ENCODE measurements around the gene NEIL3.

NEIL3 gene

DNA sequence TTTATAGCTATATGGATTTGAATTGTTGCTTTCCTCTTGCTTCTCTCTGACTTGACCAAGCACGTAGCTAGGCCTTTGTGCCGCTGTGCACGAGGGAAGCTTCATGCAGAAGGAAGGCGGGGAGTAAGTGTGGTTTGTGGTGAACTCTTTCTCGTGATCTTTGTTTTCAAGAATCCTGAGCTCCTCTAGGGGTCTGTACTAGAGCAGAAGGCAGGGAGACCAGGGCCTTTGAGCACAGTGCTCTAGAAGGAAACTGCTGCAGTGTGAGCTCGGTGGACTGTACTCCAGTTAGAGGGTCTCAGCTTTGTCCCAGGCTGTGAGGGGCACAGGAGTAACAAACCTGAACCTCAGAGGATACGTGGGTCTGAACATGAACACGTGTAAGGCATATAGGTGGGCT, 83.6 kb downstream of the NEIL3 start:
- intact Hi-C loops (cut with DNase I) = no loop called here
- DNase-seq = no peak

GRCh38 chr4:177396352-177396751, 86.7 kb downstream of the NEIL3 start:
- intact Hi-C loops (cut with DNase I) = no loop called here
- DNase-seq = no peak

DNA sequence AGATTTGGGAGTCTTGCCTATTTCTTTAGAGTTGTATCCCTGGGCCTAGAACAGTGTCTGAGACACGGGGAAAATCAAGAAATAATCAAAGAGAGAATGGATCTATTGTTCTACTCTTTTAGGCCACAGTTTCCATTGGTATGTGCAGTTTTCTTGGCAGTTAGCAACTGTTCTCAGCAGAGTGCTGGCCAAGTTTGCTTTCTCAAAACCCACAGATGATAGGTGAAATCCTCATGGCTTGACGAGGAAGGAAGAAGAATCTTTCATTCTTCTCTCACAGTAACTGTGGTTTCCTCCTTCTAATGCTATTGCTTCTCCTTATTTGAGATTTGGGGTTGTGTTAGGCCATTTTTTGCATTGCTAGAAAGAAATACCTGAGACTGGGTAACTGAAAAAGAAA, 90.4 kb downstream of the NEIL3 start:
- intact Hi-C loops (cut with DNase I) = no loop called here
- DNase-seq = no peak

- intact Hi-C loops (cut with DNase I) = no loop called here
- no peak for DNase-seq
Measured at GRCh38 chr4:177401658-177402273, 92.1 kb downstream of the NEIL3 start.

GRCh38 chr4:177403746-177404145, 94.1 kb downstream of the NEIL3 start:
- DNase-seq = no peak

DNA sequence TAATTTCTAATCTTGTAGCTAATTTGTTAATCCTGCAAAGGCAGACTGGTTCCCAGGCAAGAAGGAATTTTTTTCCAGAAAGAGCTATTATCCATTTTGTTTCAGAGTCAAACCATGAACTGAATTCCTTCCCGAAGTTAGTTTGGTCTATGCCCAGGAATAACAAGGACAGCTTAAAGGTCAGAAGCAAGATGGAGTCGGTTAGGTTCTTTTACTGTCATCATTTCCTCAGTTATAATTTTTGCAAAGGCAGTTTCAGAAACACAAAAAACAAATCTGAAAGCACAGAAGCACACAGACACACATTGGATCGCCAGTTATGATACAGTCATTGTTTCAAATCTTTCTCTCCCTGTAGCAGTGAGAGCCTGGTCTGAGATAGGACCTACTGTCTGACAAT, 94.7 kb downstream of the NEIL3 start:
- no peak for DNase-seq
- intact Hi-C loops (cut with DNase I) = no loop called here

More at GRCh38 chr4:177403746-177404145, 94.1 kb downstream of the NEIL3 start:
- intact Hi-C loops (cut with DNase I) = no loop called here

DNA sequence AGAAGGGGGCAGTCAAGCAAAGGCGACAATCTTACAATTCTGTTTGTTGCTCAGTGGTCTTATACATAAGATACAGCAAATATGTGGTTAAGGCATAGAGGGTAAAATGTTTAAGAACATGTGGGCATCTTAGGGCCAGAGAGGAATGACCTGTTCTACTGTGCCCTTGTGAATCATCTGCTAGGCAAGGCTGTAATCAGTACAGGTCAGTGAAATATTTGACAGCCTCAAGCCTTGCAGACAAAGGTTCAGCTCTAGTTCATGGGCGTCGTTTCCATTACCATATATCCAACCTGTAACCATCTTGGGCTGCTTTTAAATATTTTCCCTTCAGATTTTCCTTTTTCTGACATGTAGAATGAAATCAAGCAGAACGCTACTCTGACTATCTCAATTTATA, 95.3 kb downstream of the NEIL3 start:
- DNase-seq = no peak
- intact Hi-C loops (cut with DNase I) = no loop called here

DNA sequence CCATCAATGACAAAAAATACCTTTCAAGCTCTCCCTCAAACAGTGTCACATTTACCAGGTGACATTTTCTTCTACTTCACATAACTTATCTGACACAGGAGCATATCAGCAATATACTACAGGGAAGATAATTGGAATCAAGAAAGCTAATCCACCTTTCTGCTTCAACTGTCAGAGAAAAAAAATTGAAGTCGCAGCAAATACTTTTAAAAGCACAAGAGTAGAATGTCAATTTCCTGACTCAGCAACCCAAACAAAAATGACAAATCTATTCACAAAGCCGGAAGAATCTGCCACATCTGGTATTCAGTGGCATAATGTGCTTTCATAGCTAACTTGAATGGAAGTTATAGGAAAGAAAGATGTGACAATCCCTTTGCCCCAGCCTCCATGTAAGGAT, 95.8 kb downstream of the NEIL3 start:
- intact Hi-C loops (cut with DNase I) = no loop called here

DNA sequence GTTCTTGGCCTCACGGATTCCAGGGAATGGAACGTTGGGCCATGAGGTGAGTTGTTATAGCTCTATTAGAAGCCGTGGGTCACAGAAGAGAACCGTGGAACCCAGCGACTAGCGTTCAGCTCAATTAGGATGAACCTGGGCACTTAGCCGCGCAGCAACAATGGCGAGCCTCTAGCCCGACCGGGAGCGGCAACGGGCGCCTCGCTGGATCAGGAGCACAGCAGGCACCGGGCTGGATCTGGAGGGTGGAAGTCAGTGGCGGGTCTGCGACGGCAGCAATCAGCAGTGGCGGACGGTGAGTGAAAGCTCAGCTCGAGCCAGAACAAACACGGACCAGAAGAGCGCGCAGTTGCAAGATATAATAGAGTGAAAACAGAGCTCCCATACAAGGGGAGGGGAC, 98.3 kb downstream of the NEIL3 start:
- no peak for DNase-seq
- intact Hi-C loops (cut with DNase I) = no loop called here

More for the DNA sequence above, 95.8 kb downstream of the NEIL3 start:
- no peak for DNase-seq

- DNase-seq = no peak
- intact Hi-C loops (cut with DNase I) = no loop called here
Measured at GRCh38 chr4:177410566-177410965, 100.9 kb downstream of the NEIL3 start.

DNA sequence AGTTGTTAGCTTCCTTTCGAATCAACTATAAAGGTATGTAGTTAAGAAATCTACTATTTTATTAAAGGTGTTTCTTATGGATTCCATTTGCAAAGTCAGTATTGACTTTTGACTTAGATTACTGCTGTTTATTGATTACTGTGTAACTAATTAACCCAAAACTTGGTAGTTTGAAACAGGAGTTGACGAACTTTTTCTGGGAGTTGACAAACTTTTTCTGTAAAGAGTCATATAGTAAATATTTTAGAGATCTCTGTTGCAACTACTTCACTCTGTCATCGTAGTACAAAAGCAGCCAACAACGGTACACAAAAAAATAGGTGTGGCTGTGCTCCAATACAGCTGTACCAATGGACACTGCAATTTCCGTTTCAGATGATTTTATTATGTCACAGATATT, 102.3 kb downstream of the NEIL3 start:
- intact Hi-C loops (cut with DNase I) = no loop called here

More for the DNA sequence above, 102.3 kb downstream of the NEIL3 start:
- no peak for DNase-seq

All from head of caudate nucleus (tissue), 42 donors.